Breast epithelium (tissue), 3 donors: ENCODE measurements around the gene PRDM16.

ENCODE experiments used
- POLR2A ChIP-seq: fragments of 450-650 bp; IDR thresholded peaks from one replicate; pipeline ENCODE4 v1.6.1; 2016; ENCODE audit warnings: antibody characterized with exemption, mild to moderate bottlenecking, moderate library complexity
- POLR2AphosphoS5 ChIP-seq, 3 donors: sonication (generic); formaldehyde crosslinking; IDR thresholded peaks; one replicate each; pipeline ENCODE4 v1.6.1; 2017; ENCODE audit warnings: antibody characterized with exemption in 3 of 3
- TF ChIP-seq, protein P1 (sequence below), 3 donors: fragments of 450-650 bp; IDR thresholded peaks; one replicate each; pipeline ENCODE4 v1.5.1; 2016 to 2017; ENCODE audit warnings: antibody characterized with exemption in 3 of 3, mild to moderate bottlenecking in 3 of 3, moderate library complexity in 3 of 3

- TF ChIP-seq, protein P1, sequence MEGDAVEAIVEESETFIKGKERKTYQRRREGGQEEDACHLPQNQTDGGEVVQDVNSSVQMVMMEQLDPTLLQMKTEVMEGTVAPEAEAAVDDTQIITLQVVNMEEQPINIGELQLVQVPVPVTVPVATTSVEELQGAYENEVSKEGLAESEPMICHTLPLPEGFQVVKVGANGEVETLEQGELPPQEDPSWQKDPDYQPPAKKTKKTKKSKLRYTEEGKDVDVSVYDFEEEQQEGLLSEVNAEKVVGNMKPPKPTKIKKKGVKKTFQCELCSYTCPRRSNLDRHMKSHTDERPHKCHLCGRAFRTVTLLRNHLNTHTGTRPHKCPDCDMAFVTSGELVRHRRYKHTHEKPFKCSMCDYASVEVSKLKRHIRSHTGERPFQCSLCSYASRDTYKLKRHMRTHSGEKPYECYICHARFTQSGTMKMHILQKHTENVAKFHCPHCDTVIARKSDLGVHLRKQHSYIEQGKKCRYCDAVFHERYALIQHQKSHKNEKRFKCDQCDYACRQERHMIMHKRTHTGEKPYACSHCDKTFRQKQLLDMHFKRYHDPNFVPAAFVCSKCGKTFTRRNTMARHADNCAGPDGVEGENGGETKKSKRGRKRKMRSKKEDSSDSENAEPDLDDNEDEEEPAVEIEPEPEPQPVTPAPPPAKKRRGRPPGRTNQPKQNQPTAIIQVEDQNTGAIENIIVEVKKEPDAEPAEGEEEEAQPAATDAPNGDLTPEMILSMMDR (IDR thresholded peaks at IDR 0.05), result no peak
- TF ChIP-seq POLR2A, result no peak
- TF ChIP-seq POLR2AphosphoS5 (IDR thresholded peaks at IDR 0.05), result no peak
Observed at GRCh38 chr1:3402258-3403010, 333.4 kb downstream of the PRDM16 start.
